ENCODE measurements around the gene ROPN1L. TPM values are rescaled to one million over a fixed set of nuclear protein-coding genes. Genes with fewer than 3 reads are reported as not detected.

Gene ROPN1L
- total and polyA plus RNA-seq, 2 of the 13 experiments (the other 11 are each of a cell fraction or from before 2014, with no cell fraction given), result not detected

DNA sequence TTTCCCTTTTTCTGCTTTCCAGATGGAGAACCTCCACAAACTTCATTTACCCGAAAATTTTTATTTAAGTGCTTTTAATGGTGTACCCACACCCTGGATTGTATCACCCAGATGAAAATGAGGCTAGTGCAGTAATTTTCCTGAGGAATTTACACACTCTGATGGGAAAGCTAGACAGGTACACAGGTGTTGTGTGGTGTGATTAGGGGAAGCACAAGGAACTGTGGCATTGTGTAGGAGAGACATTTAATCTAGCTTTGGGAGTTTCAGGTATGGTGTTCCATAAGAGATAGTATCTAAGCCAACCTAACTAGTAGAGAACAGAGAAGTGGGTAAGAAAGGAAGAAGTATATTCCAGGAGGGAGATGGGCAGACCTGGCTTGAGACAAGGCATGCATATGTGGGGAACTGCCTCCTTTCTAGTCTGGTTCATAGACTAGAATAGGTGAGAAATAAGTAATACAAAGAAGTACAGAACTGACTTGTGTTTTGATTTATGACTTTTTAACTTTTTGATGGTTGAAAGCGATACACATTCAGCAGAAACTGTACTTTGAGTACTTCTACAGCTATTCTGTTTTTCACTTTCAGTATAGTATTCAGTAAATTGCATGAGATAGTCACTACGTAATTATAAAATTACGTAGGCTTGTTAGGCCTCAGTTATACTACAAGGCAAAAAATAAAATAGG, 22.9 kb upstream of the ROPN1L start:
- in situ Hi-C loops (cut with HindIII; ENCODE audit: extremely low pct_ligation_motif_present, low pct_unique_long_range_greater_than_20kb), result no loop called here
- H3K27me3 ChIP-seq (ENCODE audit: control insufficient read depth in 1 of 2, insufficient read depth in 2 of 2, low read length in 2 of 2), result no peaks in the 10 kb centered on the region
- intact Hi-C loops (cut with micrococcal nuclease; ENCODE audit: unreplicated experiment), result no loop called here
- H3K79me2 ChIP-seq (ENCODE audit: insufficient read depth, low read length), result no peaks in the 10 kb centered on the region
- ChIA-PET CTCF (ENCODE audit: low intra/inter-chr PET ratio, low total read pairs) (no interaction called here), POLR2A (no interaction called here)
- 97% methylated on average over 4 of the region's 4 CpGs for WGBS (ENCODE audit: low lambda C conversion rate)
- H3K9ac ChIP-seq (ENCODE audit: insufficient read depth, low read depth, low read length), result no peak overlapping the region
- H4K20me1 ChIP-seq (ENCODE audit: insufficient read depth, low read length), result 0 out of 2 replicates have a peak, but pooled peaks cover 2% of the 10 kb centered on the region
- no peaks in the 10 kb centered on the region for H3K9me3 ChIP-seq (ENCODE audit: low read length)
- FAIRE-seq (no peak), ATAC-seq (no peak), DNase-seq (ENCODE audit: low spot score) (no peak)
- no peak overlapping the region for H2AFZ ChIP-seq (ENCODE audit: low read length)
- no peak overlapping the region for H3K27ac ChIP-seq (ENCODE audit: extremely low read length, insufficient read depth, low read length)
- peaks cover 12 to 74% of the 10 kb centered on the region in 2 experiments for H3K36me3 ChIP-seq (replicated peaks in 1 of 2; ENCODE audit: control insufficient read depth in 1 of 2, insufficient read depth in 2 of 2, low read length in 2 of 2)
- no peak overlapping the region for H3K4me2 ChIP-seq (ENCODE audit: low read depth, low read length)
- H3K4me3 ChIP-seq (replicated peaks in 1 of 3; ENCODE audit: insufficient read depth in 1 of 3, low read depth in 2 of 3, low read length in 3 of 3), result no peak overlapping the region
- H3K4me1 ChIP-seq (ENCODE audit: insufficient read depth, low read length), result no peaks in the 10 kb centered on the region
- no TSS peak for BruUV-seq (replicated peaks)
- TF ChIP-seq HNF4G (IDR thresholded peaks at IDR 0.05; ENCODE audit: borderline replicate concordance, low read depth, low read length) (no peak), HNF4G (CRISPR knock-in tag; IDR thresholded peaks at IDR 0.05; ENCODE audit: borderline replicate concordance, low read depth) (no peak), ZNF136 (CRISPR knock-in tag; IDR thresholded peaks at IDR 0.05; ENCODE audit: low read depth) (no peak), ARHGAP35 (CRISPR knock-in tag; IDR thresholded peaks at IDR 0.05; ENCODE audit: borderline replicate concordance) (no peak), ZFYVE20 (CRISPR knock-in tag; IDR thresholded peaks at IDR 0.05; ENCODE audit: borderline replicate concordance, low read depth) (no peak), STAG1 (CRISPR knock-in tag; IDR thresholded peaks at IDR 0.05) (no peak), ZNF607 (CRISPR knock-in tag; IDR thresholded peaks at IDR 0.05; ENCODE audit: borderline replicate concordance) (no peak), MTF1 (CRISPR knock-in tag; IDR thresholded peaks at IDR 0.05) (no peak)
- TF ChIP-seq, protein P1, sequence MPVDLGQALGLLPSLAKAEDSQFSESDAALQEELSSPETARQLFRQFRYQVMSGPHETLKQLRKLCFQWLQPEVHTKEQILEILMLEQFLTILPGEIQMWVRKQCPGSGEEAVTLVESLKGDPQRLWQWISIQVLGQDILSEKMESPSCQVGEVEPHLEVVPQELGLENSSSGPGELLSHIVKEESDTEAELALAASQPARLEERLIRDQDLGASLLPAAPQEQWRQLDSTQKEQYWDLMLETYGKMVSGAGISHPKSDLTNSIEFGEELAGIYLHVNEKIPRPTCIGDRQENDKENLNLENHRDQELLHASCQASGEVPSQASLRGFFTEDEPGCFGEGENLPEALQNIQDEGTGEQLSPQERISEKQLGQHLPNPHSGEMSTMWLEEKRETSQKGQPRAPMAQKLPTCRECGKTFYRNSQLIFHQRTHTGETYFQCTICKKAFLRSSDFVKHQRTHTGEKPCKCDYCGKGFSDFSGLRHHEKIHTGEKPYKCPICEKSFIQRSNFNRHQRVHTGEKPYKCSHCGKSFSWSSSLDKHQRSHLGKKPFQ (CRISPR knock-in tag; IDR thresholded peaks at IDR 0.05; ENCODE audit: insufficient replicate concordance), result no peak
